ENCODE measurements around the gene WWOX. TPM values are rescaled to one million over a fixed set of nuclear protein-coding genes. Genes with fewer than 3 reads are reported as not detected.

The WWOX gene
- total and polyA plus RNA-seq, 2 experiments from 2014 or later, result 22.1 to 123 TPM

DNA sequence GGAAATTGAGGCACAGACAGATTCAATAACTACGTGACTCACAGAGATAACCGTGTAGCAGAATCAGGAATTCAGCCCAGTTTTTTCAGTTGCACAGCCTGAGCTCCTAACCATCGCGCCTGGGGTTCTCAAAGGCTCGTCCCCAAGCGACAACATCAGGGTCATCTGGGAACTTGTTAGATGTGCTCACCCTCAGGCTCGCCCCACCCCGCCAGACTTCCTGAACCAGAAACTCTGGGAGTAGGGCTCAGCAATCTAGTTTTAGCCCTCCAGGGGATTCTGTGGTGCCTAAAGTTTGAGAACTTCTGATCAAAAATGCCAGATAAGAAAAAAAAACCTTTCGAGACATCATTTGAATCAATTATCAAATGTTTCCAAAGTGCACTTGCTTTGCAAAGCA lies 559.8 kb downstream of the WWOX start:
- Histone ChIP-seq H3K4me1 (ENCODE audit: low read depth) (no peaks in the 10 kb centered on the region), H3K27ac (no peak overlapping the region), H3K27me3 (no peaks in the 10 kb centered on the region), H3K9me3 (ENCODE audit: low read depth) (no peaks in the 10 kb centered on the region), H3K36me3 (no peaks in the 10 kb centered on the region), H3K4me3 (no peak overlapping the region)
- TF ChIP-seq, protein P1, sequence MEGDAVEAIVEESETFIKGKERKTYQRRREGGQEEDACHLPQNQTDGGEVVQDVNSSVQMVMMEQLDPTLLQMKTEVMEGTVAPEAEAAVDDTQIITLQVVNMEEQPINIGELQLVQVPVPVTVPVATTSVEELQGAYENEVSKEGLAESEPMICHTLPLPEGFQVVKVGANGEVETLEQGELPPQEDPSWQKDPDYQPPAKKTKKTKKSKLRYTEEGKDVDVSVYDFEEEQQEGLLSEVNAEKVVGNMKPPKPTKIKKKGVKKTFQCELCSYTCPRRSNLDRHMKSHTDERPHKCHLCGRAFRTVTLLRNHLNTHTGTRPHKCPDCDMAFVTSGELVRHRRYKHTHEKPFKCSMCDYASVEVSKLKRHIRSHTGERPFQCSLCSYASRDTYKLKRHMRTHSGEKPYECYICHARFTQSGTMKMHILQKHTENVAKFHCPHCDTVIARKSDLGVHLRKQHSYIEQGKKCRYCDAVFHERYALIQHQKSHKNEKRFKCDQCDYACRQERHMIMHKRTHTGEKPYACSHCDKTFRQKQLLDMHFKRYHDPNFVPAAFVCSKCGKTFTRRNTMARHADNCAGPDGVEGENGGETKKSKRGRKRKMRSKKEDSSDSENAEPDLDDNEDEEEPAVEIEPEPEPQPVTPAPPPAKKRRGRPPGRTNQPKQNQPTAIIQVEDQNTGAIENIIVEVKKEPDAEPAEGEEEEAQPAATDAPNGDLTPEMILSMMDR (IDR thresholded peaks at IDR 0.05; ENCODE audit: low read depth, low read length), result no peak
- no peak for DNase-seq (ENCODE audit: low read depth in 1 of 2, low spot score in 1 of 2)

DNA sequence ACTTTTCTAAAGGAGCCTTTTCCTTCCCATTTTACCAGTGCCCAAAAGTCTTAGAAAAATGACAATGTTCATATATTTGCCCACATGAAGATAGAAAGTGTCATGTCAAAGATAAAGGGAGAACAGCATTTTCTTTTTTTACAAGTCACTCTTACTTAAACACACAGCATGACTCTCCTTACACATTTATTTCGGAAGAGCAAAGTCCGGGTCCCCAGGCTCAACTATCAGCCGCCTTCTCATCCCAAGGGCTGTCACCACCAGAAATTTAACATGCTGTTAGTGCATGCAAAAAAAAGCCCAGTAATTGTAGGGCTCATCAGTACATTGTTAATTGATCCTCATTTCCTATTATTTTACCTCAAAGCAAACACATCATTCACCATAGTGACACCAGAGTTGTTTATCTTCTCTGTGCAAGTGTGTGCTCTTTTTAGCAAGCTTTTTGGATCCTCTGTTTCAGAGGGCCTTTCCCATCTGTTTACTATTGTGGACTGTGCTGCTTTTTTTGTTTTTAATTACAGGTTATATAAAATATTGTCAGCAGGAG lies 560.3 kb downstream of the WWOX start:
- TF ChIP-seq, protein P1 (IDR thresholded peaks at IDR 0.05; ENCODE audit: low read depth, low read length), result no peak
- H3K27me3 ChIP-seq, result no peaks in the 10 kb centered on the region
- no peak overlapping the region for H3K4me3 ChIP-seq
- H3K9me3 ChIP-seq (ENCODE audit: low read depth), result no peaks in the 10 kb centered on the region
- no peaks in the 10 kb centered on the region for H3K36me3 ChIP-seq
- H3K4me1 ChIP-seq (ENCODE audit: low read depth), result no peaks in the 10 kb centered on the region
- no peak overlapping the region for H3K27ac ChIP-seq
- no peak for DNase-seq (ENCODE audit: low read depth in 1 of 2, low spot score in 1 of 2)

DNA sequence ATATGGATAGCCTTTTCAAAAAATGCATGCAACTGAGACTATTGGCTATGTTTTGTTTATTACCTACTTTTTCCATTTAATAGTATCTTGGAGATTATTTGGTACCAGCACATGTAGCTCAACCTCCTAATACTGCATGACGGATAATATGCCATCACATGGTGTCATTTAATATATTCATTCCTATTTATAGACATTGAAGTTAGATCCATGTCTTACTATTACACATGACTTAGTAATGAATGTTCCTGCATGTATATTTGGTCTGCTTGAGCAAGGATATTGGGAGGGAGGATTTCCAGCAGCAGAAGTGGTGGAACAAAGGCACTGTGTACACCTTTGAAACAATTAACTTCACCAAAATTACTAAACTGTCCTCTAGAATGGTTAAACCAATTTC lies 561.3 kb downstream of the WWOX start:
- H3K4me3 ChIP-seq, result no peak overlapping the region
- H3K9me3 ChIP-seq (ENCODE audit: low read depth), result no peaks in the 10 kb centered on the region
- TF ChIP-seq, protein P1 (IDR thresholded peaks at IDR 0.05; ENCODE audit: low read depth, low read length), result no peak
- no peak overlapping the region for H3K27ac ChIP-seq
- H3K4me1 ChIP-seq (ENCODE audit: low read depth), result no peaks in the 10 kb centered on the region
- no peaks in the 10 kb centered on the region for H3K36me3 ChIP-seq
- no peaks in the 10 kb centered on the region for H3K27me3 ChIP-seq
- no peak for DNase-seq (ENCODE audit: low read depth in 1 of 2, low spot score in 1 of 2)

DNA sequence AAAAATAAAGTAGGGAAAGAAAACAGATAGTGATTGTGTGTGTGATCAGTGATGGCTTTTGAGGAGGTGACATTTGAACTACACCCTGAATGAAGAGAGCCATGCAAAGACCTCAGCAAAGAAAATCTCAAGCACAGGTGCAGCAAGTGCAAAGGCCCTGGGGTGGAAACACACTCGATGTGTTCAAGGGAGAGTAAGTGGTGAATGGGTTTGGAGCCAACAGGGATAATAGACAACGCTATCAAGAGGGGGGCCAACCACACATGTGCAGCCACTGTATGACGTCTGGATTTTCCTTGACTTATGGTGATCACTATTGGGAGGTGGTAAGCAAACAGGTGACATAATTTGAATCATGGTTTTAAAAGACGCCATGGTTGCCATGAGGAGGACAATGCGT lies 564.2 kb downstream of the WWOX start:
- DNase-seq (ENCODE audit: low read depth in 1 of 2, low spot score in 1 of 2), result no peak
- Histone ChIP-seq H3K9me3 (ENCODE audit: low read depth) (no peaks in the 10 kb centered on the region), H3K27ac (no peak overlapping the region), H3K27me3 (no peaks in the 10 kb centered on the region), H3K36me3 (no peaks in the 10 kb centered on the region), H3K4me3 (no peak overlapping the region), H3K4me1 (ENCODE audit: low read depth) (no peaks in the 10 kb centered on the region)
- TF ChIP-seq, protein P1 (IDR thresholded peaks at IDR 0.05; ENCODE audit: low read depth, low read length), result no peak

DNA sequence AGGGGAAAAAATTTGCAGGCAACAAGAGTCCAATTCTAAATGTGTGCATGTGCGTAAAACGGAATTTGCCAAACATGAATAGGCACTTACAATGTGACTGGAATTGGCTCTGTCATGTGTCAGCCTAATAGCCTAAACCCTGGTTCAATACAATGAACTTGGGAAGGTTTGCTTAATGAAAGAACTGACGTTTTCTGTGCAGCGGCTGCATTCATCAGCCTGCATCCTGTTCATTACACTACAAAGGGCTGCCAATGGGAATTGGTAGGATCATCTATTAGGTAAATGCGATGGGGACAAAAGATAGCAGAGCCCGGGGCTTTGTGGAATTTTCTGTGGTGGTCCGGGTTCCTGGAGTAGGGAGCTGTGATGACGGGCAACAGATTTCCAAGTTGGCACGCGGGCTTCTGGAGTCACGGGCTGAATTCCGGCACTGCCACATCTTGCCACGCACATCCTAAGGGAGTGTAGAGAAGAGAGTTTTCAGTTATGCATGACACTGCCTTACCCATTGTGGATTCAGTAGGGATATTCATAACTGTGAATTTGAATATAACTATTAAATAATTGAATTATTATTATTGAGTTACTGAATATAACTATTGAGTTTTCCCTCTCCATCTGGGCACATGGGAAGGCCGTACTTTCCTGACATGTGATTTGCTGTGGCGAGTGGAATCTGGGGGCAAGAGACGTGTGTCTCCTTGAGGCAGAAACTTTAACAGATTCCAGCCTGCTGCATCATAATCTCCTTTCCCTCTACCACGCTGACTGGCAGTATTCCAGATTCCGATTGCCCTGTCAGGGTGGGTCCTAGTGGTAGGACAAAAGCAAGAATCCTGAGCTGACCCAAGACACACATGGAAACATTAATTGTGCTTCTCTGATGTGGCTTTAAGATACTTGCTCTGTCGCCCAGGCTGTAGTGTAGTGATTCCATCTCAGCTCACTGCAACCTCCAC lies 565.6 kb downstream of the WWOX start:
- Histone ChIP-seq H3K9me3 (ENCODE audit: low read depth) (no peaks in the 10 kb centered on the region), H3K36me3 (no peaks in the 10 kb centered on the region), H3K27me3 (no peaks in the 10 kb centered on the region), H3K4me3 (no peak overlapping the region), H3K27ac (no peak overlapping the region), H3K4me1 (ENCODE audit: low read depth) (no peaks in the 10 kb centered on the region)
- TF ChIP-seq, protein P1 (IDR thresholded peaks at IDR 0.05; ENCODE audit: low read depth, low read length), result no peak
- DNase-seq (ENCODE audit: low read depth in 1 of 2, low spot score in 1 of 2), result peak in 1 of 2 donors; percentile 16
